Brain pericyte (primary cell): ENCODE results near the gene CHST13.
"Not testable (repeated sequence)": the region's sequence is repeated elsewhere in the genome, so short reads cannot be mapped to it uniquely, and the experiment has no call there.

Experiments used
- DNase-seq: peaks from one replicate; pipeline ENCODE4 v3.0.0-alpha.2; 2012; ENCODE audit warnings: low read depth, low spot score

The CHST13 gene

GRCh38 chr3:126582311-126582710, 58.4 kb downstream of the CHST13 start:
- DNase-seq, result no peak

- not testable (repeated sequence) for DNase-seq
Observed at GRCh38 chr3:126591515-126591914, 67.6 kb downstream of the CHST13 start.
